Ishikawa (cell line): ENCODE results near the gene DMD.

Experiments
- CEBPB ChIP-seq: IDR thresholded peaks from 2 replicates; pipeline ENCODE4 v1.6.1; 2012
- CREB1 ChIP-seq: IDR thresholded peaks from 2 replicates; pipeline ENCODE4 v1.6.1; 2012; ENCODE audit warnings: low read depth
- EGR1 ChIP-seq: IDR thresholded peaks from 2 replicates; pipeline ENCODE4 v1.6.1; 2012
- EP300 ChIP-seq: IDR thresholded peaks from 2 replicates; pipeline ENCODE4 v1.6.1; 2012; ENCODE audit warnings: borderline replicate concordance
- FOXM1 ChIP-seq: IDR thresholded peaks from 2 replicates; pipeline ENCODE4 v1.6.1; 2012; ENCODE audit warnings: low read depth, borderline replicate concordance
- NFIC ChIP-seq: IDR thresholded peaks from 2 replicates; pipeline ENCODE4 v1.6.1; 2012
- RAD21 ChIP-seq: IDR thresholded peaks from 2 replicates; pipeline ENCODE4 v1.6.1; 2012; ENCODE audit warnings: low read depth
- TAF1 ChIP-seq: IDR thresholded peaks from 2 replicates; pipeline ENCODE4 v1.6.1; 2012; ENCODE audit warnings: low read depth, mild to moderate bottlenecking
- TCF12 ChIP-seq: IDR thresholded peaks from 2 replicates; pipeline ENCODE4 v1.6.1; 2012; ENCODE audit warnings: low read depth
- YY1 ChIP-seq: IDR thresholded peaks from 2 replicates; pipeline ENCODE4 v1.6.1; 2012; ENCODE audit warnings: low read depth
- ZBTB7A ChIP-seq: IDR thresholded peaks from 2 replicates; pipeline ENCODE4 v1.6.1; 2012; ENCODE audit warnings: low read depth
- TF ChIP-seq, protein P1 (sequence below): IDR thresholded peaks from 2 replicates; pipeline ENCODE4 v1.6.1; 2012
- TF ChIP-seq, protein P2 (sequence below): IDR thresholded peaks from 2 replicates; pipeline ENCODE4 v1.6.1; 2012; ENCODE audit warnings: low read depth, mild to moderate bottlenecking

DNA sequence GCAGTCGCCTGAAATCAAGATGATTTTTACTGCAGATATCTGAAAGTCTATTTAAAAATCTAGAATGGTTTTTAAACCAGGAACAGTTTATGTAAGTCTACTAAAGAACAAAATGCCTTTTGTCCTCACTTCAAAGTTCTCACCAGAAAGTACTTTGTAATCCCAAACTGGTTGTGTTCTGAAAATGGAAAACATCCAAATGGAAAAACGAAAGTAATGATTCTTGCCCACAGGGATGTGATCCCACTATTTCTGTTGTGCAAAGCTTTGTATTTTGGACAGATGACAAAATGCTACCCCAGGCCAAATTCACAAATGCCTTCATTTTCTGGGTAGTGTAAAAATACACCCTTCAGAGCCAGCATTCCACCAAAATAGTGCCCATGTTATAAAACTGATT is 1874.0 kb downstream of the DMD start:
- TF ChIP-seq FOXM1: no peak
- no peak for TF ChIP-seq NFIC
- TF ChIP-seq EP300: no peak
- TF ChIP-seq TAF1: no peak
- TF ChIP-seq YY1: no peak
- TF ChIP-seq EGR1: no peak
- TF ChIP-seq TCF12: no peak
- TF ChIP-seq RAD21: no peak
- TF ChIP-seq, protein P1, sequence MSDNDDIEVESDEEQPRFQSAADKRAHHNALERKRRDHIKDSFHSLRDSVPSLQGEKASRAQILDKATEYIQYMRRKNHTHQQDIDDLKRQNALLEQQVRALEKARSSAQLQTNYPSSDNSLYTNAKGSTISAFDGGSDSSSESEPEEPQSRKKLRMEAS: no peak
- TF ChIP-seq, protein P2, sequence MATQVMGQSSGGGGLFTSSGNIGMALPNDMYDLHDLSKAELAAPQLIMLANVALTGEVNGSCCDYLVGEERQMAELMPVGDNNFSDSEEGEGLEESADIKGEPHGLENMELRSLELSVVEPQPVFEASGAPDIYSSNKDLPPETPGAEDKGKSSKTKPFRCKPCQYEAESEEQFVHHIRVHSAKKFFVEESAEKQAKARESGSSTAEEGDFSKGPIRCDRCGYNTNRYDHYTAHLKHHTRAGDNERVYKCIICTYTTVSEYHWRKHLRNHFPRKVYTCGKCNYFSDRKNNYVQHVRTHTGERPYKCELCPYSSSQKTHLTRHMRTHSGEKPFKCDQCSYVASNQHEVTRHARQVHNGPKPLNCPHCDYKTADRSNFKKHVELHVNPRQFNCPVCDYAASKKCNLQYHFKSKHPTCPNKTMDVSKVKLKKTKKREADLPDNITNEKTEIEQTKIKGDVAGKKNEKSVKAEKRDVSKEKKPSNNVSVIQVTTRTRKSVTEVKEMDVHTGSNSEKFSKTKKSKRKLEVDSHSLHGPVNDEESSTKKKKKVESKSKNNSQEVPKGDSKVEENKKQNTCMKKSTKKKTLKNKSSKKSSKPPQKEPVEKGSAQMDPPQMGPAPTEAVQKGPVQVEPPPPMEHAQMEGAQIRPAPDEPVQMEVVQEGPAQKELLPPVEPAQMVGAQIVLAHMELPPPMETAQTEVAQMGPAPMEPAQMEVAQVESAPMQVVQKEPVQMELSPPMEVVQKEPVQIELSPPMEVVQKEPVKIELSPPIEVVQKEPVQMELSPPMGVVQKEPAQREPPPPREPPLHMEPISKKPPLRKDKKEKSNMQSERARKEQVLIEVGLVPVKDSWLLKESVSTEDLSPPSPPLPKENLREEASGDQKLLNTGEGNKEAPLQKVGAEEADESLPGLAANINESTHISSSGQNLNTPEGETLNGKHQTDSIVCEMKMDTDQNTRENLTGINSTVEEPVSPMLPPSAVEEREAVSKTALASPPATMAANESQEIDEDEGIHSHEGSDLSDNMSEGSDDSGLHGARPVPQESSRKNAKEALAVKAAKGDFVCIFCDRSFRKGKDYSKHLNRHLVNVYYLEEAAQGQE: no peak
- TF ChIP-seq ZBTB7A: no peak
- no peak for TF ChIP-seq CEBPB
- no peak for TF ChIP-seq CREB1
